Measurements from ENCODE around the gene PRSS53. TPM values are rescaled to one million over a fixed set of nuclear protein-coding genes. Genes with fewer than 3 reads are reported as not detected.

Gene PRSS53
- total and polyA plus RNA-seq, 4 donors = 1.4 to 2.3 (median 1.9) TPM

- no peaks in the 10 kb centered on the region for H3K27me3 ChIP-seq (ENCODE audit: control insufficient read depth in 3 of 3, insufficient read depth in 3 of 3, low read length in 2 of 3)
- H3K36me3 ChIP-seq (ENCODE audit: control insufficient read depth in 4 of 4, insufficient read depth in 4 of 4, low read length in 4 of 4) = peaks cover under 1 to 8% (median 5%) of the 10 kb centered on the region in 4 donors
- H3K9me3 ChIP-seq (ENCODE audit: control insufficient read depth in 4 of 4, insufficient read depth in 3 of 4, low read length in 3 of 4) = no peaks in the 10 kb centered on the region
- peaks cover 7 to 19% (median 9%) of the 10 kb centered on the region in 5 donors for H3K4me1 ChIP-seq (ENCODE audit: control insufficient read depth in 5 of 5, insufficient read depth in 5 of 5, low read length in 5 of 5)
- H3K9ac ChIP-seq (ENCODE audit: insufficient read depth in 1 of 2, low read length in 2 of 2) = no peak overlapping the region
- 45 to 49% methylated on average over 4 of the region's 4 CpGs for WGBS, 2 donors
- ATAC-seq (ENCODE audit: insufficient read depth, low FRiP score) (no peak), DNase-seq (peak in 2 of 3 donors; percentile 41 to 47)
- no peak for TF ChIP-seq CTCF (IDR thresholded peaks at IDR 0.05; ENCODE audit: control extremely low read depth, extremely low read depth)
- no peak overlapping the region for H3K4me3 ChIP-seq
- no peak overlapping the region for H3K27ac ChIP-seq (ENCODE audit: low read depth in 1 of 2, low read length in 1 of 2)
These were observed 16.9 kb downstream of the PRSS53 start for GRCh38 chr16:31071861-31072260.

GRCh38 chr16:31067342-31067741 lies 21.4 kb downstream of the PRSS53 start:
- TF ChIP-seq CTCF (IDR thresholded peaks at IDR 0.05; ENCODE audit: control extremely low read depth, extremely low read depth) = no peak
- DNase-seq (no peak), ATAC-seq (ENCODE audit: insufficient read depth, low FRiP score) (no peak)
- peaks cover 0 to 17% (median 9%) of the 10 kb centered on the region in 5 donors for H3K4me1 ChIP-seq (ENCODE audit: control insufficient read depth in 5 of 5, insufficient read depth in 5 of 5, low read length in 5 of 5)
- no peak overlapping the region for H3K9ac ChIP-seq (ENCODE audit: insufficient read depth in 1 of 2, low read length in 2 of 2)
- no peak overlapping the region for H3K27ac ChIP-seq (ENCODE audit: low read depth in 1 of 2, low read length in 1 of 2)
- H3K4me3 ChIP-seq = no peak overlapping the region
- H3K27me3 ChIP-seq (ENCODE audit: control insufficient read depth in 3 of 3, insufficient read depth in 3 of 3, low read length in 2 of 3) = no peaks in the 10 kb centered on the region
- H3K36me3 ChIP-seq (ENCODE audit: control insufficient read depth in 4 of 4, insufficient read depth in 4 of 4, low read length in 4 of 4) = peaks cover 0 to 8% (median 0%) of the 10 kb centered on the region in 4 donors
- 92 to 96% methylated on average over 3 of the region's 3 CpGs for WGBS, 2 donors
- peaks cover 0 to 4% (median 0%) of the 10 kb centered on the region in 4 donors for H3K9me3 ChIP-seq (ENCODE audit: control insufficient read depth in 4 of 4, insufficient read depth in 3 of 4, low read length in 3 of 4)

GRCh38 chr16:31064882-31065461 lies 23.8 kb downstream of the PRSS53 start:
- DNase-seq (no peak), ATAC-seq (ENCODE audit: insufficient read depth, low FRiP score) (peak; percentile 31)
- no peak overlapping the region for H3K4me3 ChIP-seq
- H3K27me3 ChIP-seq (ENCODE audit: control insufficient read depth in 3 of 3, insufficient read depth in 3 of 3, low read length in 2 of 3) = no peaks in the 10 kb centered on the region
- H3K36me3 ChIP-seq (ENCODE audit: control insufficient read depth in 4 of 4, insufficient read depth in 4 of 4, low read length in 4 of 4) = peaks cover 0 to 24% (median 13%) of the 10 kb centered on the region in 4 donors
- peak overlapping the region; percentile 60 to 77 for H3K27ac ChIP-seq (ENCODE audit: low read depth in 1 of 2, low read length in 1 of 2)
- 75 to 78% methylated on average over 4 of the region's 4 CpGs for WGBS, 2 donors
- peaks cover 0 to 4% (median 0%) of the 10 kb centered on the region in 4 donors for H3K9me3 ChIP-seq (ENCODE audit: control insufficient read depth in 4 of 4, insufficient read depth in 3 of 4, low read length in 3 of 4)
- no peak overlapping the region for H3K9ac ChIP-seq (ENCODE audit: insufficient read depth in 1 of 2, low read length in 2 of 2)
- TF ChIP-seq CTCF (IDR thresholded peaks at IDR 0.05; ENCODE audit: control extremely low read depth, extremely low read depth) = no peak
- peaks cover 0 to 13% (median 0%) of the 10 kb centered on the region in 5 donors for H3K4me1 ChIP-seq (ENCODE audit: control insufficient read depth in 5 of 5, insufficient read depth in 5 of 5, low read length in 5 of 5)
